Hepatocyte (in vitro differentiated cells): ENCODE results near the gene PFN3.

Source experiments
- EZH2 ChIP-seq: fragments of 200-600 bp; sonication (generic); IDR thresholded peaks from 2 replicates; pipeline ENCODE4 v1.6.1; 2016; ENCODE audit warnings: antibody characterized with exemption, mild to moderate bottlenecking, borderline replicate concordance
- EZH2phosphoT487 ChIP-seq: fragments of 200-600 bp; sonication (generic); IDR thresholded peaks from one replicate; pipeline ENCODE4 v1.6.1; 2018; ENCODE audit warnings: antibody characterized with exemption, mild to moderate bottlenecking, low read depth, moderate library complexity; ENCODE audit not compliant: unreplicated experiment, severe bottlenecking
- TF ChIP-seq, protein P1 (sequence below): fragments of 200-600 bp; sonication (generic); IDR thresholded peaks from 2 replicates; pipeline ENCODE4 v1.5.1; 2016; ENCODE audit warnings: antibody characterized with exemption, mild to moderate bottlenecking; ENCODE audit not compliant: poor library complexity

DNA sequence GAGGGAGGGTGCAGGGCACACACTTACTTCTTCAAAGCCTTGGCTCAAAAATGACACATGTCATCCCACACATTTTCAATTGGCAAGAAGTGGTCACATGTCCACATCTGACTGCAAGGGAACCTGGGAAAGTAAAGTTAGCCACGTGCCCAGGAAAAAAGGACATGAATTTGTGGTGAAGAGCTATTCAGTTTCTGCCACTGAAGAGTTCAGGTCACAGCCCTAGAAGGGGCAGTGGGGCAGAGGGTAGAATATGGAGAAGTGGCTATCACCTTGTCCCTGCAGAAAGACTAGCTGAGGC is 44.6 kb downstream of the PFN3 start:
- TF ChIP-seq, protein P1, sequence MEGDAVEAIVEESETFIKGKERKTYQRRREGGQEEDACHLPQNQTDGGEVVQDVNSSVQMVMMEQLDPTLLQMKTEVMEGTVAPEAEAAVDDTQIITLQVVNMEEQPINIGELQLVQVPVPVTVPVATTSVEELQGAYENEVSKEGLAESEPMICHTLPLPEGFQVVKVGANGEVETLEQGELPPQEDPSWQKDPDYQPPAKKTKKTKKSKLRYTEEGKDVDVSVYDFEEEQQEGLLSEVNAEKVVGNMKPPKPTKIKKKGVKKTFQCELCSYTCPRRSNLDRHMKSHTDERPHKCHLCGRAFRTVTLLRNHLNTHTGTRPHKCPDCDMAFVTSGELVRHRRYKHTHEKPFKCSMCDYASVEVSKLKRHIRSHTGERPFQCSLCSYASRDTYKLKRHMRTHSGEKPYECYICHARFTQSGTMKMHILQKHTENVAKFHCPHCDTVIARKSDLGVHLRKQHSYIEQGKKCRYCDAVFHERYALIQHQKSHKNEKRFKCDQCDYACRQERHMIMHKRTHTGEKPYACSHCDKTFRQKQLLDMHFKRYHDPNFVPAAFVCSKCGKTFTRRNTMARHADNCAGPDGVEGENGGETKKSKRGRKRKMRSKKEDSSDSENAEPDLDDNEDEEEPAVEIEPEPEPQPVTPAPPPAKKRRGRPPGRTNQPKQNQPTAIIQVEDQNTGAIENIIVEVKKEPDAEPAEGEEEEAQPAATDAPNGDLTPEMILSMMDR: no peak
- no peak for TF ChIP-seq EZH2
- TF ChIP-seq EZH2phosphoT487: no peak
